Kidney epithelial cell (primary cell): Measurements from ENCODE around the gene CACTIN. TPM values are rescaled to one million over a fixed set of nuclear protein-coding genes. Genes with fewer than 3 reads are reported as not detected.

Source experiments
- DNase-seq: peaks from one replicate; pipeline ENCODE4 v3.0.0-alpha.2; 2010; ENCODE audit warnings: low read depth
- H3K27me3 ChIP-seq: 2 replicates; pipeline ENCODE4 v1.6.0; 2011; ENCODE audit warnings: low read length; ENCODE audit not compliant: control insufficient read depth, insufficient read depth
- H3K36me3 ChIP-seq: 2 replicates; pipeline ENCODE4 v1.5.1; 2011; ENCODE audit warnings: low read length; ENCODE audit not compliant: control insufficient read depth, insufficient read depth
- H3K4me3 ChIP-seq: 2 replicates; pipeline ENCODE4 v1.5.1; 2011; ENCODE audit warnings: low read depth, mild to moderate bottlenecking, control low read depth, low read length
- total RNA-seq: library from RNA; depleted of rRNA; stranded (reverse); fragments of >200 nt; gene quantifications from 2 replicates; pipeline ENCODE4 v1.2.3, GENCODE V29; 2015
- TF ChIP-seq, protein P1 (sequence below): IDR thresholded peaks from 2 replicates; pipeline ENCODE4 v1.5.1; 2011; ENCODE audit warnings: mild to moderate bottlenecking, moderate library complexity, low read length, control low read depth, inconsistent platforms; ENCODE audit not compliant: insufficient read depth, poor library complexity, severe bottlenecking

The CACTIN gene
- total RNA-seq, 1 donor from 2014 or later = 46.6 TPM

GRCh38 chr19:3565139-3565538 lies 61.5 kb downstream of the CACTIN start:
- peak; percentile 41 for DNase-seq
- TF ChIP-seq, protein P1, sequence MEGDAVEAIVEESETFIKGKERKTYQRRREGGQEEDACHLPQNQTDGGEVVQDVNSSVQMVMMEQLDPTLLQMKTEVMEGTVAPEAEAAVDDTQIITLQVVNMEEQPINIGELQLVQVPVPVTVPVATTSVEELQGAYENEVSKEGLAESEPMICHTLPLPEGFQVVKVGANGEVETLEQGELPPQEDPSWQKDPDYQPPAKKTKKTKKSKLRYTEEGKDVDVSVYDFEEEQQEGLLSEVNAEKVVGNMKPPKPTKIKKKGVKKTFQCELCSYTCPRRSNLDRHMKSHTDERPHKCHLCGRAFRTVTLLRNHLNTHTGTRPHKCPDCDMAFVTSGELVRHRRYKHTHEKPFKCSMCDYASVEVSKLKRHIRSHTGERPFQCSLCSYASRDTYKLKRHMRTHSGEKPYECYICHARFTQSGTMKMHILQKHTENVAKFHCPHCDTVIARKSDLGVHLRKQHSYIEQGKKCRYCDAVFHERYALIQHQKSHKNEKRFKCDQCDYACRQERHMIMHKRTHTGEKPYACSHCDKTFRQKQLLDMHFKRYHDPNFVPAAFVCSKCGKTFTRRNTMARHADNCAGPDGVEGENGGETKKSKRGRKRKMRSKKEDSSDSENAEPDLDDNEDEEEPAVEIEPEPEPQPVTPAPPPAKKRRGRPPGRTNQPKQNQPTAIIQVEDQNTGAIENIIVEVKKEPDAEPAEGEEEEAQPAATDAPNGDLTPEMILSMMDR = no peak

DNA sequence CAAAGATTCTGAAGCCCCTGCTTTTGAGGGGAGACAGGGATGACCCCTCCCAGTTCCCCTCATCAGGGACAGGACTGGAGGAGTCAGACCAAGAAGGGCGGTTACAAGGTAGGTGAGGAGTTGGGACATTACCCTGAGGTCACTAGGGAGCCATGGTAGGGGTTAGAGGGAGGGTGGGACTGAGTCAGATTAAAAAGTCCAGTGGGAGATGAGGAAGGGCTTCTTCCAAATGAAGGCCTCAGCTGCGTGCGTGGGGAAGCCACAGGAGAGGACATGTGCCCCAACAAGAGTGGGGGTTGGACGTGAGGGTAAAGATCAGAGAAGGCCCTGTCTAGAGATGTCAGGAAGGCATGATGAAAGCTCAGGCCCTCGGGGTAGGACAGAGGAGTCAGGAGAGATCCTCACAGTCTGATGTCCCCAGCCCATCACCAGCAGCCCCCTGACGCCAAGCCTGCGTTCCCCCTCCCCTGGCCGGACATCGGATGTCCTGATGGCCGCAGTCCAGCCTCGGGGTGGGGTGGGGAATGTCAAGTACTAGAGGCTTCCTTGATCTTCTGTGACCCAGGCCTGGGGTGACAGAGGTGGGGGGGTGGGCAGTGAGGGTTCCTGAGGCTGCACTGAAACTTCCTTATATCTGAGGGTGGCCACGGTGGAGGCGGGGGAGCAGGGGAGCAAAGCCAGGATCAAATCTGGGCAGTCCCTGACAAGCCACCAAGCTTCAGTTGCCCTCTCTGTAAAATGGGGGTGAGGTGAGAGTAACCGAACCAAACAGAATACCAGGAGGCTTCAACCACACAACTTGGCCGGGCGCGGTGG lies 62.7 kb downstream of the CACTIN start:
- Histone ChIP-seq H3K36me3 (no peaks in the 10 kb centered on the region), H3K4me3 (no peak overlapping the region), H3K27me3 (no peaks in the 10 kb centered on the region)
- no peak for DNase-seq
- TF ChIP-seq, protein P1 = no peak

More at GRCh38 chr19:3565139-3565538, 61.5 kb downstream of the CACTIN start:
- no peak overlapping the region for H3K4me3 ChIP-seq
- no peaks in the 10 kb centered on the region for H3K36me3 ChIP-seq
- H3K27me3 ChIP-seq = no peaks in the 10 kb centered on the region

Other genes with a start within 250 kb of the CACTIN start
- gene SMIM24, start 146.3 kb downstream of the CACTIN start, total RNA-seq = 8.1 and 14.7 TPM in 2 replicates
- 0.62 and 1.2 TPM in 2 replicates for gene SMIM44, start 143.3 kb downstream of the CACTIN start, total RNA-seq
- 32.9 and 33.0 TPM in 2 replicates for gene DOHH, start 126.1 kb downstream of the CACTIN start, total RNA-seq
- 51.9 and 57.6 TPM in 2 replicates for gene FZR1, start 120.5 kb downstream of the CACTIN start, total RNA-seq
- gene TEKTIP1, start 87.6 kb downstream of the CACTIN start, total RNA-seq = not detected in 2 replicates
- 154 and 222 TPM in 2 replicates for gene MFSD12, start 69.2 kb downstream of the CACTIN start, total RNA-seq
- 77.8 and 84.5 TPM in 2 replicates for gene HMG20B, start 53.8 kb downstream of the CACTIN start, total RNA-seq
- 0.21 TPM in 1 of 2 replicates, not detected in the other for gene GIPC3, start 41.3 kb downstream of the CACTIN start, total RNA-seq
- gene TBXA2R, start 19.9 kb downstream of the CACTIN start, total RNA-seq = 0.04 and 0.21 TPM in 2 replicates
- 26.5 and 26.6 TPM in 2 replicates for gene PIP5K1C, start 73.7 kb upstream of the CACTIN start, total RNA-seq
- 1.7 and 7.8 TPM in 2 replicates for gene TJP3, start 81.6 kb upstream of the CACTIN start, total RNA-seq
- gene APBA3, start 134.9 kb upstream of the CACTIN start, total RNA-seq = 39.7 and 50.5 TPM in 2 replicates
- gene MRPL54, start 135.9 kb upstream of the CACTIN start, total RNA-seq = 48.4 and 120 TPM in 2 replicates
- not detected in 2 replicates for gene RAX2, start 145.4 kb upstream of the CACTIN start, total RNA-seq
- 0.50 and 1.2 TPM in 2 replicates for gene MATK, start 159.6 kb upstream of the CACTIN start, total RNA-seq
- gene ZFR2, start 242.2 kb upstream of the CACTIN start, total RNA-seq = 0.17 TPM in 1 of 2 replicates, not detected in the other